GM18507 (cell line): ENCODE measurements around the gene IKZF2.
"Not testable (repeated sequence)": the region's sequence is repeated elsewhere in the genome, so short reads cannot be mapped to it uniquely, and the experiment has no call there.

ENCODE experiments used
- DNase-seq: peaks from one replicate; pipeline ENCODE4 v3.0.0; 2011; ENCODE audit warnings: low read depth; ENCODE audit not compliant: insufficient read length; ENCODE audit errors: extremely low spot score
- FAIRE-seq: peaks from 2 replicates; lab custom pipeline; 2011; peaks lifted over from hg19 to GRCh38; lab: Jason Lieb, UNC

Gene IKZF2

DNA sequence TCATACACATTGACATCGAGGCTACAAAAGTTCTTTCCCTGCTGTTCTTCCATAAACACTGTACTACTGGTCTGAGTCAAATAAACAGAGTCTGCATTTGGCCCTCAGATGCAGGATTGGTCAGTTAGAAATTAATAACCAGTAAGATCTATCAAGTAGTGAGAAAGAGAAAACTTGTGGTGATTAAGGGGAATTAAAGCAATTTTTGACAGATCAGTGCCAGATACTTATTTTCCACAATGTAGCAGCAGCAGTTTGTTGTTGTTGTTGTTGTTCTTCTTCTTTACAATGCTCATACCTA lies 85.0 kb downstream of the IKZF2 start:
- DNase-seq (no peak), FAIRE-seq (no peak)

GRCh38 chr2:213065583-213066442 lies 85.6 kb downstream of the IKZF2 start:
- DNase-seq (no peak), FAIRE-seq (peak; percentile 76)

DNA sequence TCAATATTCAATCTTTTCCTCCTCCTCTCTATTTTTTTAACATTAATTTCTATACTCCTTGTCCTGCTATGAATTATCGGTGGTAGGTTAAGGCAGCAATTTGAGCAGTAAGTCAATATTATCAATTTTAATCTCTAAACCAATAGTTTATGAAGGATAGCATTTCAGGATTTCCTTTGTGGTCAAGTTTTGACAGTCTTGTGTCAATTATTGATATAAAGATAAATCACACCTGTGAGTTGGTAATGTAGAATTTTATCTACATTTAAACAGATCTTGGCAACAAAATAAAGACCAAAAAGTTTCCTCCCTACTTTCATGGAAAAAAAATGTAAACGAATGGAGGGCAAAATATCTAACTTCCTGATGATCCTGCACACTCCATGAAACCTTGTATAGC lies 87.3 kb downstream of the IKZF2 start:
- no peak for FAIRE-seq
- no peak for DNase-seq

DNA sequence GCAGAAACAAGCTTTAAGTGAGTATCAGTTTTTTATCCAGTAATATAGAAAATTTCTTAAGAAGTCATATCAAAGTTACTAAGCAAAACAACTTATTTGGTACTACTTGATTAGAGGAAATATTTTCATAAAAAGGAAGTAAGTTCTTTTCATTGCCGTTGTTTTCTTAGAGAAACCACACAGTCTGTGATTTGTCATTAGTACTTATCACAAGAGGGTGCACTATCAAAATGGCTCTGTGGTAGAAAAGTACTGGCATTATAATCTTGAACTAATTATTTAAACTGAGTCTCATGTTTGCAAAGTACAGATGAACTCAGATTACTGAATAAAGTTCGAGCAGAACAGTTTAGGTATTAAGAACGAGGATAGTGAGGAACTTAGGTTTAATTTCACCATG lies 93.4 kb downstream of the IKZF2 start:
- DNase-seq (no peak), FAIRE-seq (no peak)

GRCh38 chr2:213046431-213046830 lies 105.0 kb downstream of the IKZF2 start:
- DNase-seq (no peak), FAIRE-seq (no peak)

- DNase-seq (no peak), FAIRE-seq (no peak)
These were observed 107.8 kb downstream of the IKZF2 start for GRCh38 chr2:213043566-213043965.

- FAIRE-seq (no peak), DNase-seq (no peak)
These were observed 109.2 kb downstream of the IKZF2 start for GRCh38 chr2:213042262-213042661.

GRCh38 chr2:213036836-213037235 lies 114.6 kb downstream of the IKZF2 start:
- FAIRE-seq (peak; percentile 51), DNase-seq (no peak)

DNA sequence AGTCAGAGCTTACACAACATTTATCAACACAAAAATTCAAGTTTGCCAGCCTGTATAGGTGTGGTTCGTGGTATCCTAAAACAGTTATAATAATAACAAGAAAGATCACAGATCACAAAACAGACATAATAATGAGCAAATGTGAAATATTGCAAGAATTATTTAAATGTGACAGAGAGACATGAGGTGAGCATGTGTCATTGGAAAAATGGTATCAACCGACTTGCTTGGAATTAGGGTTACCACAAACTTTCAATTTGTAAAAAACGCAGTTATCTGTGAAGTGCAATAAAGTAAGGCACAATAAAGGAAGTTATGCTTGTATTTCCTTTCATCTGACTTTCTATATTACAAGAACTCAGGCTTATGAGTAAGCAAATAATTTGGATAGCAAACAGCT lies 116.8 kb downstream of the IKZF2 start:
- FAIRE-seq (peak; percentile 57), DNase-seq (no peak)

DNA sequence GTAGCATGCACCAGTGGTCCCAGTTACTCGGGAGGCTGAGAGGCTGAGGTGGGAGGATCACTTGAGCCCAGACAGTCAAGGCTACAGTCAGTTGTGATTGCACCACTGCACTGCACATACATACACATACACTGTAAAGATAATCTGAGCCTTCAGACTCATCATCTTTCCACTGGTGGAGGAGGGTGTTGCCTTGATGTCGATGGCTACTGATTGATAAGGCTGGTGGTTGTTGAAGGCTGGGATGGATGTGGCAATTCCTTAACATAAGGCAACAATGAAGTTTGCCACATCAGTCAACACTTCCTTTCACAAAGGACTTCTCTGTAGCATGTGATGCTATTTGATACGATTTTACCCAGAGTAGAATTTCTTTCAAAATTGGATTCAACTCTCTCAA lies 118.8 kb downstream of the IKZF2 start:
- no peak for FAIRE-seq
- DNase-seq: no peak

GRCh38 chr2:213022987-213023386 lies 128.4 kb downstream of the IKZF2 start:
- no peak for DNase-seq
- peak; percentile 97 for FAIRE-seq

DNA sequence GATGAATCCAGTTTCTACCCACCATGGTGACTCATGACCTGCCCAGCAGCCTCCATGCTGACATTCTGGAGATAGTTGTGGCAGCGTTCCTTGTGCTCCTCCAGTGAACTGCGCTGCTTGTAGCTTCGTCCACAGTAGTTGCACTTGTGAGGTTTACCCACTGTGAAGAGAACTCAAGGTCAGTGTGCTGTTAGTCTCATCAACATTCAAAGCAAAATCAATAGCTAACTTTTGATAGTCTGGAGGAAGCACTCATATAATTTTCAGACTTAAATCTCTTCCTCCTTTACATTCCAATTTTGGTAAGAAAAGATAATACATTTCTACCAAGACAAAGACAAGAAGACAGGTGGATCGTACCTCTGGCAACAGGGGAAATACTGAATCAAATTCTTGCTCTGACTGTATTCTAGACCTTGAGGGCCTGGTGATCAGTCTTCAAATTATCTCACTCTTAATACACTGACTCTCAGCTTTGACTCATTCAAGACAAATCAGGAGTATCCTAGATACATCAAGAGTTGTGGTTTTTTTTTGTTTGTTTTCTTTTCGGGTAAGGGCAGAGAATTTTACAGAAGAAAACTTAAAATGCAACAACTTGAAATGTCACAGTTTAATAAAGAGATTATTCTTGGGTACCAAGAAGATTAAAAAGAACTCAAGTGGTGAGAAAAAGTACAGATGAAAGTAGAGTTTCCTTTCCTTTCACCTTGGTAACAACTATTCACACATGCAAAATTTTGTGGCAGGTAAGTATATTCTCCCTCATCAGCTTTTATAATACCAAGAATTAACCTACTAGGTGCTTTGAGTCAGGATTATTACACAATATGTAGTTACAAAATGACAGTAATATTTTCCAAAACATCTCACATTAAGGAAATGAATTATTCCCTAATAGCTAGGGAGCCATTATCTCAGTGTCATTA lies 129.2 kb downstream of the IKZF2 start:
- FAIRE-seq: no peak

DNA sequence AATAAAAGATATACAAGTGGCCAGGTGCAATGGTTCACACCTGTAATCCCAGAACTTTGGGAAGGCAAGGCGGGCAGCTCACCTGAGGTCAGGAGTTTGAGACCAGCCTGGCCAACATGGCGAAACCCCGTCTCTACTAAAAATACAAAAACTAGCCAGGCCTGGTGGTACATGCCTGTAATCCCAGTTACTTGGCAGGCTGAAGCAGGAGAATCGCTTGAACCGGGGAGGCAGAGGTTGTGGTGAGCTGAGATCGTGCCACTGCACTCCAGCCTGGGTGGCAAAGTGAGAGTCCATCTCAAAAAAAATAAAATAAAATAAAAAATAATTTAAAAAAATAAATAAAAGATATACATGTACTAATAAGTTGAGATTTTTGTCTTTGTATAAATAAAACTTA lies 130.5 kb downstream of the IKZF2 start:
- DNase-seq, FAIRE-seq: not testable (repeated sequence)

More for the DNA sequence above, 129.2 kb downstream of the IKZF2 start:
- no peak for DNase-seq

DNA sequence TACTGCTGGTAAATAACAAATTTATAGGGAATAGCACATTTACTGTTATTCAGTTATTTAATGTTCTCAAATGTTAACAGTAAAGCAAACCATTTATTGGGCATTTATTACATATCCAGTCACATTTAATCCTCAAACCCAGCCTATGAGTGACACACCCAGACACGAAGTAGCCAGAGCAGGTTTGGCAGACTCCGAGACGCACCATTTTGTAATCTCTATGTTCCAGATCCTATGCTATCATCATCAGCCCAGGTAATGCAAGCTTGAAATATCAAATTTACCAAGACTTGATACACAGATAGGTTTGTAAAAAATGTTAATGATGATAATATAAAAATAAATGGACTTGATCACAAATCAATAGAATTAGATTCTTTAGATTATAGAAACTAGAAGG lies 131.1 kb downstream of the IKZF2 start:
- FAIRE-seq: peak; percentile 53
- no peak for DNase-seq

GRCh38 chr2:213019368-213019767 lies 132.0 kb downstream of the IKZF2 start:
- FAIRE-seq: peak; percentile 73

GRCh38 chr2:213018340-213018901 lies 133.0 kb downstream of the IKZF2 start:
- no peak for DNase-seq
- FAIRE-seq: peak; percentile 65

More at GRCh38 chr2:213019368-213019767, 132.0 kb downstream of the IKZF2 start:
- DNase-seq: no peak

DNA sequence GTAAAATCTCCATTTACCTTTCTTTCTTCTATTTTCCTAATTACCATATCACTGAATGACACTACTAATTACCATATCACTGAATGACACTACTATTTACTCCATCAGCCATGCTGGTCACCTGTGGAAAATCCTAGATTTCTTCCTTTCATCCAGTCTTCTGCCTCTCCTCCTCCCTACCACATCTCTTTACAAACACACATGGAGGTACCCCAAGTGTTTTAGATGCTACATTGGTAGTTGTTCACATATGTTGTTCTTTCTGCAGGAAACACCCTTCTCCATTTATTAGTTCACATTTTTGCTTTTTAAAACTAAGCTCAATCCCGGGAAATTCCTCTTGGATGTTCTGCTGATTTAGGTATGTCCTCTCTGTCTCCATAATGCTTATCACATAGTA lies 134.0 kb downstream of the IKZF2 start:
- peak; percentile 9 for FAIRE-seq
- DNase-seq: no peak

DNA sequence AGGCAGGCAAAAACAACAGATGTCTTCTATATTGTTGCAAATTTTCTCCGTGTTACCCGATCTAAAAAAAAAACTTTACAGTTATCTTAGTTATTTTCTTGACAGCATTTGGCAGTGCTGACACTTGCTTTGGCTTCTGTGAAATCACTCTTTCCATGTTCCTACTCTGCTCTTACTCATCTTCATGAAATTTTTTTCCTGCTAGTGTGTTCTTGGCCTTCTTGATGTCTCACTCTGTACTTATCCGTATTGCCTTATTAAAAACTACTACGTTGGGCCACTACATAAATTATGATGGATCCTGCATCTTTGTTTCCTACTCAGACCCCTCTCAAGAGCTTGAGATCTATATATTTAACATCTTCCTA lies 134.4 kb downstream of the IKZF2 start:
- DNase-seq (no peak), FAIRE-seq (no peak)

DNA sequence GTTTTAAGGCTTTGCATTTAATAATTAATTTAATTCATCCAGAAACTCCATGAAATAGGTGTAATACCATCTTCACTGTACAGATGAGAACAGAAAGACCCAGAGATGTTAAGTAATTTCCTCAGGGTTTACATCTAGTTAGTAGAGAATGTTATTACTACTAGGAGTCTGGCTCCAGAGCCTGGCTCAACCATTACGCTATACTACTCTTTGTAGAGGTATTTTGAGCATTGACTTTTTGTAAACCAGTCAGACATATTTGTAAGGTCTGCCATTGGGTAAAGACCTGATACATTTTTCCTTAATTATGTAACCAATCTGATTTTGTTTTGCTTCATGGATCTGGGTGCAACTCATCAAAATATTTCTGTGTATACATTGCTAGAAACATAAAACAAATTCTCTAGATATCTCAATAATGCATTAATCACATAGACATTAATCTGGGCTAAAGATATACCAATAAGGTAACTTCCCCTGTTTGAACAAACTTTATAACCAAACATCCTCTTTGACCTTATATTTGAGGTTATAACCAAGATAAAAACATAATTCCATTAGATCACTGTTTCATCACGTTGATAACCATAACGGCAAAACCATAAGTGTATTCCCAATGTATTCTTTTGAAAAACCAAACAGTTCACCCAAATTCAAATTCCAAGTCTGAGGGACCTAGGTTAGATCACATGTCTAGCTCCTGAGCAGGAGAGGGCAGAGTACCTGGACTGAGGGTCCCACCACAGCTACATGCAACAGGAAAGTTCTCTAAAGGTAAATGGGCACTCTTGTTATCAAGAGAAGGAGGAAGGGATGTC lies 135.0 kb downstream of the IKZF2 start:
- no peak for FAIRE-seq
- DNase-seq: no peak
